Measurements from ENCODE around the gene MCUB. TPM values are rescaled to one million over a fixed set of nuclear protein-coding genes. Genes with fewer than 3 reads are reported as not detected.

Gene MCUB
- total RNA-seq, 1 donor = 22.8 TPM

DNA sequence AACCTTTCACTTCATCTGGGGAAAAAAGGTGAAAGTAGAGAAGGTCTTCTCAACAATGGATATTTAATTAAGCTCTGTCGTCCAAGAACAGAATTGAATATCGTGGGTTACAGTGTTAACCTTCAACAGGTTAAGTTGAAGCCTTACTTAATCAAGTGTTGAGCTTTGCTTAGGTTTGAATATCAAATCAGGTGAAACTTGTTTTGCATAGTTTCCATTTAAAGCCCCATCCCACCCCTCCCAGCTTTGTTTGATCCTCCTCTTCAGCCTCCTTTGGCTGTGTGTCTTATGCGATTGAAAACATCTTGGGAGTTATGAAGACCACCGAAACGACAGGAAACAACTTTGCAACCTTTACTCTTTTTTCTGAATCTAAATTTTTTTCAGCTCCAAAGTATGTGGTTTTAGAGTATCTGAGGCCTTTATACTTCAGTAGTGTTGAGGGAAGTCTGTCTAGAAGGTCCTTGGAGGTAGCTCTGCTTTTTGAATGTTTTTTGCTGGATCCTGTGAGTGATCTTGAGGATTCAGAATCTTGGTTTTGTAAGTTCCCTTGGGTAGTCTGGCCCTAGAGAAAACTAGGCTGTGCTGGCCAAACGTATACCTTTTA is 39.1 kb downstream of the MCUB start:
- TF ChIP-seq, protein P1, sequence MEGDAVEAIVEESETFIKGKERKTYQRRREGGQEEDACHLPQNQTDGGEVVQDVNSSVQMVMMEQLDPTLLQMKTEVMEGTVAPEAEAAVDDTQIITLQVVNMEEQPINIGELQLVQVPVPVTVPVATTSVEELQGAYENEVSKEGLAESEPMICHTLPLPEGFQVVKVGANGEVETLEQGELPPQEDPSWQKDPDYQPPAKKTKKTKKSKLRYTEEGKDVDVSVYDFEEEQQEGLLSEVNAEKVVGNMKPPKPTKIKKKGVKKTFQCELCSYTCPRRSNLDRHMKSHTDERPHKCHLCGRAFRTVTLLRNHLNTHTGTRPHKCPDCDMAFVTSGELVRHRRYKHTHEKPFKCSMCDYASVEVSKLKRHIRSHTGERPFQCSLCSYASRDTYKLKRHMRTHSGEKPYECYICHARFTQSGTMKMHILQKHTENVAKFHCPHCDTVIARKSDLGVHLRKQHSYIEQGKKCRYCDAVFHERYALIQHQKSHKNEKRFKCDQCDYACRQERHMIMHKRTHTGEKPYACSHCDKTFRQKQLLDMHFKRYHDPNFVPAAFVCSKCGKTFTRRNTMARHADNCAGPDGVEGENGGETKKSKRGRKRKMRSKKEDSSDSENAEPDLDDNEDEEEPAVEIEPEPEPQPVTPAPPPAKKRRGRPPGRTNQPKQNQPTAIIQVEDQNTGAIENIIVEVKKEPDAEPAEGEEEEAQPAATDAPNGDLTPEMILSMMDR (IDR thresholded peaks at IDR 0.05; ENCODE audit: extremely low read depth, low read depth, low read length) = no peak
- Histone ChIP-seq H3K79me2 (ENCODE audit: insufficient read depth, low read length) (no peaks in the 10 kb centered on the region), H3K36me3 (ENCODE audit: insufficient read depth, low read length) (no peaks in the 10 kb centered on the region), H3K4me3 (ENCODE audit: insufficient read depth, low read length) (no peak overlapping the region), H4K20me1 (ENCODE audit: insufficient read depth, low read length) (no peaks in the 10 kb centered on the region), H3K4me1 (ENCODE audit: insufficient read depth, low read length) (no peaks in the 10 kb centered on the region), H3K9me3 (ENCODE audit: low read depth, low read length) (no peaks in the 10 kb centered on the region), H2AFZ (ENCODE audit: low read length) (no peak overlapping the region), H3K27me3 (ENCODE audit: insufficient read depth, low read length) (no peaks in the 10 kb centered on the region), H3K4me2 (ENCODE audit: insufficient read depth, low read length) (no peak overlapping the region), H3K27ac (ENCODE audit: low read depth, low read length) (no peak overlapping the region)
- DNase-seq (ENCODE audit: insufficient read length, low spot score, missing footprints) = no peak

DNA sequence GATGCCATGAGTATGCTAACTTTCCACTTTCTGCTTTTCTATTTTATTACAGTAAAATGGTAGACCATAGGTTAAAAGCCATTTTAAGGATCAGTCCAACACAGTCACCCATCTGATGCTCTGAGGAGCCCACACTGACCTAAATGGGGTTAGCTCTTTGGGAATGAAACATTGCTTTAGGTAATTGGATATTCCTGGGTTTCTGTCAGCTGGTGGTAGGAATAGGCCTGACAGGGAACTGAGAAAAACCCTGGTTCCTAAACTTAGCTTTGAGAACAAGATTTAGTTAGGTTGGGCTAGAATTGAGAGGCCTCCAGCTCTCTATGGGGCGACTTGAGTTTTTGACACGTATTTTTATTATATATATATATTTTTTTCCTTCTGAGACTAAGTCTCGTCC is 40.4 kb downstream of the MCUB start:
- Histone ChIP-seq H3K36me3 (ENCODE audit: insufficient read depth, low read length) (no peaks in the 10 kb centered on the region), H3K4me3 (ENCODE audit: insufficient read depth, low read length) (no peak overlapping the region), H3K79me2 (ENCODE audit: insufficient read depth, low read length) (no peaks in the 10 kb centered on the region), H3K9me3 (ENCODE audit: low read depth, low read length) (no peaks in the 10 kb centered on the region), H2AFZ (ENCODE audit: low read length) (no peak overlapping the region), H3K27me3 (ENCODE audit: insufficient read depth, low read length) (no peaks in the 10 kb centered on the region), H3K4me2 (ENCODE audit: insufficient read depth, low read length) (no peak overlapping the region), H4K20me1 (ENCODE audit: insufficient read depth, low read length) (no peaks in the 10 kb centered on the region), H3K4me1 (ENCODE audit: insufficient read depth, low read length) (no peaks in the 10 kb centered on the region), H3K27ac (ENCODE audit: low read depth, low read length) (no peak overlapping the region)
- TF ChIP-seq, protein P1 (IDR thresholded peaks at IDR 0.05; ENCODE audit: extremely low read depth, low read depth, low read length) = no peak
- peak; percentile 68 for DNase-seq (ENCODE audit: insufficient read length, low spot score, missing footprints)

DNA sequence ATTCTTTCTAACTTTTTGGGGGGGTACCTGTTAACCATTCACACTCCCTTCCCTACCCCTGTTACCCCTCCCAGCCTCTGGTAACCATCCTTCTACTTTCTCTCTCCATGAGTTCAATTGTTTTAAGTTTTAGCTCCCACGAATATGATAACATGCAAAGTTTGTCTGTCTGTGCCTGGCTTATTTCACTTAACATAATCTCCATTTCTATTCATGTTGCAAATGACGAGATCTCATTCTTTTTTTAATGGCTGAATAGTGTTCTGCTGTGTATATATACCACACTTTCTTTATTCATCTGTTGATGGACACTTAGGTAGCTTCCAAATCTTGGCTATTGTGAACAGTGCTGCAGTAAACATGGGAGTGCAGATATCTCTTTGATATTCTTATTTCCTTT is 41.3 kb downstream of the MCUB start:
- H2AFZ ChIP-seq (ENCODE audit: low read length) = no peak overlapping the region
- TF ChIP-seq, protein P1 (IDR thresholded peaks at IDR 0.05; ENCODE audit: extremely low read depth, low read depth, low read length) = no peak
- no peaks in the 10 kb centered on the region for H3K79me2 ChIP-seq (ENCODE audit: insufficient read depth, low read length)
- no peaks in the 10 kb centered on the region for H3K27me3 ChIP-seq (ENCODE audit: insufficient read depth, low read length)
- DNase-seq (ENCODE audit: insufficient read length, low spot score, missing footprints) = no peak
- no peaks in the 10 kb centered on the region for H3K4me1 ChIP-seq (ENCODE audit: insufficient read depth, low read length)
- no peak overlapping the region for H3K4me2 ChIP-seq (ENCODE audit: insufficient read depth, low read length)
- H3K4me3 ChIP-seq (ENCODE audit: insufficient read depth, low read length) = no peak overlapping the region
- H3K27ac ChIP-seq (ENCODE audit: low read depth, low read length) = no peak overlapping the region
- H3K36me3 ChIP-seq (ENCODE audit: insufficient read depth, low read length) = no peaks in the 10 kb centered on the region
- H3K9me3 ChIP-seq (ENCODE audit: low read depth, low read length) = no peaks in the 10 kb centered on the region
- no peaks in the 10 kb centered on the region for H4K20me1 ChIP-seq (ENCODE audit: insufficient read depth, low read length)

DNA sequence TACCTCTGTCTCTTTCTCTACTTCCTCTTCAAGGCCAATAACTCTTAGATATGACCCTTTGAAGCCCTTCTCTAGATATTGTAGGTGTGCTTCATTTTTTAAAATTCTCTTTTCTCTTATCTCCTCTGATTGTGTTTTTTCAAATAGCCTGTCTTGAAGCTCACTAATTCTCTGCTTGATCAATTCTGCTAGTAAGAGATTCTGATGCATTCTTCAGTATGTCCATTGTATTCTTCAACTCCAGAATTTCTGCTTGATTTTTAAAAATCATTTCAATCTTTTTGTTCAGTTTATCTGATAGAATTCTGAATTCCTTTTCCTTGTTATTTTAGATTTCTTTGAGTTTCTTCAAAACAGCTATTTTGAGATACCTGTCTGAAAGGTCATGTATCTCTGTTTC is 47.9 kb downstream of the MCUB start:
- TF ChIP-seq, protein P1 (IDR thresholded peaks at IDR 0.05; ENCODE audit: extremely low read depth, low read depth, low read length) = no peak
- H3K79me2 ChIP-seq (ENCODE audit: insufficient read depth, low read length) = no peaks in the 10 kb centered on the region
- no peak for DNase-seq (ENCODE audit: insufficient read length, low spot score, missing footprints)

More for the DNA sequence above, 47.9 kb downstream of the MCUB start:
- H3K4me3 ChIP-seq (ENCODE audit: insufficient read depth, low read length) = no peak overlapping the region
- no peak overlapping the region for H2AFZ ChIP-seq (ENCODE audit: low read length)
- H3K36me3 ChIP-seq (ENCODE audit: insufficient read depth, low read length) = no peaks in the 10 kb centered on the region
- H3K4me1 ChIP-seq (ENCODE audit: insufficient read depth, low read length) = no peaks in the 10 kb centered on the region
- H4K20me1 ChIP-seq (ENCODE audit: insufficient read depth, low read length) = no peaks in the 10 kb centered on the region
- H3K27ac ChIP-seq (ENCODE audit: low read depth, low read length) = no peak overlapping the region
- no peak overlapping the region for H3K4me2 ChIP-seq (ENCODE audit: insufficient read depth, low read length)
- no peaks in the 10 kb centered on the region for H3K9me3 ChIP-seq (ENCODE audit: low read depth, low read length)
- H3K27me3 ChIP-seq (ENCODE audit: insufficient read depth, low read length) = no peaks in the 10 kb centered on the region

All from osteoblast (primary cell).